Ishikawa (cell line): Measurements from ENCODE around the gene TRAF3IP1.

Experiments
- CEBPB ChIP-seq: IDR thresholded peaks from 2 replicates; pipeline ENCODE4 v1.6.1; 2012
- CREB1 ChIP-seq: IDR thresholded peaks from 2 replicates; pipeline ENCODE4 v1.6.1; 2012; ENCODE audit warnings: low read depth
- EGR1 ChIP-seq: IDR thresholded peaks from 2 replicates; pipeline ENCODE4 v1.6.1; 2012
- EP300 ChIP-seq: IDR thresholded peaks from 2 replicates; pipeline ENCODE4 v1.6.1; 2012; ENCODE audit warnings: borderline replicate concordance
- FOXM1 ChIP-seq: IDR thresholded peaks from 2 replicates; pipeline ENCODE4 v1.6.1; 2012; ENCODE audit warnings: low read depth, borderline replicate concordance
- MAX ChIP-seq: IDR thresholded peaks from 2 replicates; pipeline ENCODE4 v1.6.1; 2012
- NFIC ChIP-seq: IDR thresholded peaks from 2 replicates; pipeline ENCODE4 v1.6.1; 2012
- RAD21 ChIP-seq: IDR thresholded peaks from 2 replicates; pipeline ENCODE4 v1.6.1; 2012; ENCODE audit warnings: low read depth
- REST ChIP-seq: IDR thresholded peaks from 2 replicates; pipeline ENCODE4 v1.6.1; 2012; ENCODE audit warnings: low read depth, mild to moderate bottlenecking
- TAF1 ChIP-seq: IDR thresholded peaks from 2 replicates; pipeline ENCODE4 v1.6.1; 2012; ENCODE audit warnings: low read depth, mild to moderate bottlenecking
- TCF12 ChIP-seq: IDR thresholded peaks from 2 replicates; pipeline ENCODE4 v1.6.1; 2012; ENCODE audit warnings: low read depth
- TEAD4 ChIP-seq: IDR thresholded peaks from 2 replicates; pipeline ENCODE4 v1.6.1; 2012
- USF1 ChIP-seq: IDR thresholded peaks from 2 replicates; pipeline ENCODE4 v1.6.1; 2012
- YY1 ChIP-seq: IDR thresholded peaks from 2 replicates; pipeline ENCODE4 v1.6.1; 2012; ENCODE audit warnings: low read depth
- ZBTB7A ChIP-seq: IDR thresholded peaks from 2 replicates; pipeline ENCODE4 v1.6.1; 2012; ENCODE audit warnings: low read depth

TRAF3IP1 gene

GRCh38 chr2:238346544-238346943, 26.2 kb downstream of the TRAF3IP1 start:
- TF ChIP-seq TEAD4 (no peak), FOXM1 (no peak), MAX (no peak), EP300 (no peak), CEBPB (no peak), REST (no peak), CREB1 (no peak), YY1 (no peak)

- TF ChIP-seq MAX, result no peak
These were observed 30.0 kb downstream of the TRAF3IP1 start for GRCh38 chr2:238350150-238350897.

GRCh38 chr2:238351315-238351714, 31.0 kb downstream of the TRAF3IP1 start:
- TF ChIP-seq TEAD4 (no peak), EGR1 (no peak), ZBTB7A (no peak), USF1 (no peak), TCF12 (no peak), TAF1 (no peak), EP300 (no peak), CREB1 (no peak), RAD21 (no peak), CEBPB (no peak), MAX (no peak), NFIC (no peak), REST (no peak), YY1 (no peak), FOXM1 (no peak)

- TF ChIP-seq NFIC, result no peak
- TF ChIP-seq EGR1, result no peak
- TF ChIP-seq RAD21, result no peak
- TF ChIP-seq FOXM1, result no peak
- no peak for TF ChIP-seq CREB1
- TF ChIP-seq EP300, result no peak
- no peak for TF ChIP-seq YY1
- TF ChIP-seq TCF12, result no peak
- TF ChIP-seq CEBPB, result no peak
These were observed 32.0 kb downstream of the TRAF3IP1 start for GRCh38 chr2:238352361-238352760.

GRCh38 chr2:238358769-238359168, 38.5 kb downstream of the TRAF3IP1 start:
- TF ChIP-seq YY1, result no peak
- no peak for TF ChIP-seq CEBPB
- TF ChIP-seq MAX, result no peak
- TF ChIP-seq NFIC, result no peak
- no peak for TF ChIP-seq RAD21
- TF ChIP-seq EGR1, result no peak
- no peak for TF ChIP-seq EP300
- no peak for TF ChIP-seq TCF12
- no peak for TF ChIP-seq ZBTB7A
- TF ChIP-seq REST, result no peak
